Erythroblast (primary cell): ENCODE data around the gene EXOC6B.

Experiments used
- GATA1 ChIP-seq: IDR thresholded peaks from 2 replicates; pipeline ENCODE4 v1.6.1; 2011; ENCODE audit warnings: low read depth, mild to moderate bottlenecking, control low read depth, low read length, moderate library complexity
- POLR2A ChIP-seq: IDR thresholded peaks from 2 replicates; pipeline ENCODE4 v1.6.1; 2011; ENCODE audit warnings: mild to moderate bottlenecking, low read length

DNA sequence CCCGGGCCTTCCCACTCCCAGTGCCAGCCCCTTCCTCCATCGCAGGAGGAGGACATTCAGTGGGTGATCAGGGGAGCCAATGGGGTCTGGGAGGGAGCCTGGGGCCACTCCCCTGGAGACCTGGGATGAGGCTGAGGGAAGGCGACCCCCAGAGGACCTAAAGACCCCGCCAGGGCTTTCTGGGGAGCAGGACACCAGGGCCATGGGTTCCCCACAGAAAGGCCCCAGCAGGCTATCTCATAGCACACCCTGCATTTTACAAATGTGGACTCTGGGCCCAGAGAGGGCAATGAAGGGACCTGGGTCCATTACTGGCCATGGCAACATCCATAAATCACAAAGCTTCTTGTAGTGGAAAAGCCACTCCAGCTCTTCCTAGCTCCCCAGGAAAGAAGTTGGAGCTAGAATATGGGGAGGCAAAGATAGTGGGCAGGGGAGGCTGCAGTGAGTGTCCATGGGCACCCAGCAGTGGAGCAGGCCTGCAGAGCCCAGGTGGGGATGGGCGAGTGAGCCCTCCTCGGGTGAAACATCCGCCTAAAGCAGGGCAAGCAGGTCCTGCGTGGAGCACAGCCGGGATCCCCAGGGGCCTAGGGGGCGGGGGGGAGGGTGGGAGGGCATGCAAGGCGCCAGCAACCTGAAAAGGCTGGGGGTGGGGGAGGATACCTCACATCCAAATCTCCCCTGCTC is 692.0 kb downstream of the EXOC6B start:
- TF ChIP-seq POLR2A (no peak), GATA1 (no peak)
